ENCODE measurements around the gene CCNQ. TPM values are rescaled to one million over a fixed set of nuclear protein-coding genes. Genes with fewer than 3 reads are reported as not detected.

CCNQ gene
- total RNA-seq, 2 donors from 2014 or later = 16.3 to 24.0 TPM

DNA sequence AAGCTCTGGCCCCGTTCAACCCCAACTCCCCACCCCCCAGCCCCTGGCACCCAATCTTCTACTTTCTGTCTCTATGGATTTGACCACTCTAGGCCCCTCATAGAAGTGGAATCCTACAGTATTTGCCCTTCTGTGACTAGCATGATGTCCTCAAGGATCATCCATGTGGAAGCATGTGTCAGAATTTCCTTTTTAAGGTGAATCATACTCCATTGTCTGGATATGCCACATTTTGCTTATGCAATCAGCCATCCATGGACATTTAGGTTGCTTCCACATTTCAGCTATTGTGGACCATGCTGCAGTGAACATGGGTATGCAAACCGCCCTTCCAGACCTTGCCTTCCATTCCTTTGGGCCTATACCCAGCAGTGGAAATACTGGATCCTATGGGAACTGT lies 15.5 kb downstream of the CCNQ start:
- H3K36me3 ChIP-seq = no peaks in the 10 kb centered on the region
- H3K27ac ChIP-seq = no peak overlapping the region
- H3K4me1 ChIP-seq = no peaks in the 10 kb centered on the region
- no peak overlapping the region for H3K9ac ChIP-seq (ENCODE audit: low read depth in 2 of 2, low read length in 2 of 2)
- H3K4me3 ChIP-seq = no peak overlapping the region
- no peak for DNase-seq
- no peaks in the 10 kb centered on the region for H3K27me3 ChIP-seq
- intact Hi-C loops (cut with DNase I) = no loop called here
- TF ChIP-seq CTCF (IDR thresholded peaks at IDR 0.05) = no peak
- no peaks in the 10 kb centered on the region for H3K9me3 ChIP-seq

DNA sequence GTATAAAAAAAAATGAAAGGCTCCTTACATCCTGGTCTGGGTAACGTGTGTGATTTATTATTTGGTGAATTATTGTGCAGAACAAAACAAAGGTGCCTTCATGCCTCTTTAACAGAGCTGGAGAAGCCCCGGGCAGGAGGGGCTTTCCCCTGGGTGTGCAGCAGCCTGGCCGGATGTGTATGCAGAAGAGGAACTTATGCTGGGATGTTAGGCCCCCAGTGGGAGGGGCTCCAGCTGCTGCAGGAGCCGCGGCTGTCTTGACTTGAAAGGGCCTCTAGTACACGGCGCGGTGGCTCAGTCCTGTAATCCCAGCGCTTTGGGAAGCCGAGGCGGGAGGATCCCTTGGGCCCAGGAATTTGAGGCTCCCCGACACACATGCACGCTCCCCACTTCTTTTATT lies 16.0 kb downstream of the CCNQ start:
- Histone ChIP-seq H3K9ac (ENCODE audit: low read depth in 2 of 2, low read length in 2 of 2) (no peak overlapping the region), H3K4me3 (no peak overlapping the region)
- no peak for DNase-seq

GRCh38 chrX:153580700-153581386 lies 18.1 kb downstream of the CCNQ start:
- Histone ChIP-seq H3K4me1 (no peaks in the 10 kb centered on the region), H3K9me3 (no peaks in the 10 kb centered on the region), H3K36me3 (no peaks in the 10 kb centered on the region), H3K9ac (ENCODE audit: low read depth in 2 of 2, low read length in 2 of 2) (no peak overlapping the region), H3K27ac (no peak overlapping the region), H3K27me3 (no peaks in the 10 kb centered on the region), H3K4me3 (no peak overlapping the region)
- no peak for DNase-seq
- intact Hi-C loops (cut with DNase I) = no loop called here
- no peak for TF ChIP-seq CTCF (IDR thresholded peaks at IDR 0.05)

More for the DNA sequence above, 16.0 kb downstream of the CCNQ start:
- H3K4me1 ChIP-seq = no peaks in the 10 kb centered on the region
- intact Hi-C loops (cut with DNase I) = no loop called here
- no peak overlapping the region for H3K27ac ChIP-seq
- H3K9me3 ChIP-seq = no peaks in the 10 kb centered on the region
- TF ChIP-seq CTCF (IDR thresholded peaks at IDR 0.05) = no peak
- H3K36me3 ChIP-seq = no peaks in the 10 kb centered on the region
- H3K27me3 ChIP-seq = no peaks in the 10 kb centered on the region

DNA sequence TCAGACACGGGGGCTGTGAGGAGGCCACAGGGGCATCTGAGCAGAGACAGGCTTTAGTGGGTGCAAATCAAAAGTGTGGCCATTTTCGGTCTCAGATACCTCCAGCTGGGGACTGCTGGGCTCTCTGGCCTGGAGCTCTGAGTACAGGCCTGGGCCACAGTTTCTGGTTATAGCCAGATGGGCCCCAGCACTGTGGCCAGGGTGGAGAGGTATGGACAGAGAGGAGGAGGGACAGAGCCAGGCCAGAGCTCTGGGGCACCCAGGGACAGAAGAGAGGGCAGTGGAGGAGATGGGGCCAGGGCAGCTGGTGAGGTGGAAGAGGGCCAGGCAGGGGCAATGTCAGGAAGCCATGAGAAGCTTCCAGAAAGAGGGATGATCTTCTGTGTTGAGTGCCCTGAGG lies 20.1 kb downstream of the CCNQ start:
- Histone ChIP-seq H3K4me3 (no peak overlapping the region), H3K9ac (ENCODE audit: low read depth in 2 of 2, low read length in 2 of 2) (no peak overlapping the region), H3K9me3 (no peaks in the 10 kb centered on the region), H3K4me1 (no peaks in the 10 kb centered on the region), H3K36me3 (no peaks in the 10 kb centered on the region), H3K27ac (no peak overlapping the region), H3K27me3 (no peaks in the 10 kb centered on the region)
- DNase-seq = no peak
- no peak for TF ChIP-seq CTCF (IDR thresholded peaks at IDR 0.05)
- intact Hi-C loops (cut with DNase I) = no loop called here

GRCh38 chrX:153578200-153578835 lies 20.6 kb downstream of the CCNQ start:
- Histone ChIP-seq H3K9me3 (no peaks in the 10 kb centered on the region), H3K4me1 (no peaks in the 10 kb centered on the region), H3K4me3 (no peak overlapping the region), H3K27ac (no peak overlapping the region), H3K36me3 (no peaks in the 10 kb centered on the region), H3K27me3 (no peaks in the 10 kb centered on the region), H3K9ac (ENCODE audit: low read depth in 2 of 2, low read length in 2 of 2) (no peak overlapping the region)
- no peak for TF ChIP-seq CTCF (IDR thresholded peaks at IDR 0.05)
- intact Hi-C loops (cut with DNase I) = no loop called here
- DNase-seq = no peak

All from colonic mucosa (tissue), 4 donors.